ENCODE results near the gene PUS10. TPM values are rescaled to one million over a fixed set of nuclear protein-coding genes. Genes with fewer than 3 reads are reported as not detected.

The PUS10 gene
- total and polyA plus RNA-seq, 2 of the 13 experiments (the other 11 are each of a cell fraction or from before 2014, with no cell fraction given): 41.4 to 44.3 TPM

GRCh38 chr2:61017003-61017555, 976 bp downstream of the PUS10 start (continued):
- TF ChIP-seq NR2F2 (IDR thresholded peaks at IDR 0.05; ENCODE audit: borderline replicate concordance, low read depth): peak; percentile 63; the same call in 1 of the 2 replicates
- TF ChIP-seq ZNF382 (CRISPR knock-in tag; IDR thresholded peaks at IDR 0.05; ENCODE audit: borderline replicate concordance): no peak
- TF ChIP-seq POLR2AphosphoS5 (IDR thresholded peaks at IDR 0.05; ENCODE audit: low read depth, low read length): peak; percentile 78
- TF ChIP-seq, protein P1, sequence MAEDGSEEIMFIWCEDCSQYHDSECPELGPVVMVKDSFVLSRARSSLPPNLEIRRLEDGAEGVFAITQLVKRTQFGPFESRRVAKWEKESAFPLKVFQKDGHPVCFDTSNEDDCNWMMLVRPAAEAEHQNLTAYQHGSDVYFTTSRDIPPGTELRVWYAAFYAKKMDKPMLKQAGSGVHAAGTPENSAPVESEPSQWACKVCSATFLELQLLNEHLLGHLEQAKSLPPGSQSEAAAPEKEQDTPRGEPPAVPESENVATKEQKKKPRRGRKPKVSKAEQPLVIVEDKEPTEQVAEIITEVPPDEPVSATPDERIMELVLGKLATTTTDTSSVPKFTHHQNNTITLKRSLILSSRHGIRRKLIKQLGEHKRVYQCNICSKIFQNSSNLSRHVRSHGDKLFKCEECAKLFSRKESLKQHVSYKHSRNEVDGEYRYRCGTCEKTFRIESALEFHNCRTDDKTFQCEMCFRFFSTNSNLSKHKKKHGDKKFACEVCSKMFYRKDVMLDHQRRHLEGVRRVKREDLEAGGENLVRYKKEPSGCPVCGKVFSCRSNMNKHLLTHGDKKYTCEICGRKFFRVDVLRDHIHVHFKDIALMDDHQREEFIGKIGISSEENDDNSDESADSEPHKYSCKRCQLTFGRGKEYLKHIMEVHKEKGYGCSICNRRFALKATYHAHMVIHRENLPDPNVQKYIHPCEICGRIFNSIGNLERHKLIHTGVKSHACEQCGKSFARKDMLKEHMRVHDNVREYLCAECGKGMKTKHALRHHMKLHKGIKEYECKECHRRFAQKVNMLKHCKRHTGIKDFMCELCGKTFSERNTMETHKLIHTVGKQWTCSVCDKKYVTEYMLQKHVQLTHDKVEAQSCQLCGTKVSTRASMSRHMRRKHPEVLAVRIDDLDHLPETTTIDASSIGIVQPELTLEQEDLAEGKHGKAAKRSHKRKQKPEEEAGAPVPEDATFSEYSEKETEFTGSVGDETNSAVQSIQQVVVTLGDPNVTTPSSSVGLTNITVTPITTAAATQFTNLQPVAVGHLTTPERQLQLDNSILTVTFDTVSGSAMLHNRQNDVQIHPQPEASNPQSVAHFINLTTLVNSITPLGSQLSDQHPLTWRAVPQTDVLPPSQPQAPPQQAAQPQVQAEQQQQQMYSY (CRISPR knock-in tag; IDR thresholded peaks at IDR 0.05): no peak
- TF ChIP-seq, protein P2, sequence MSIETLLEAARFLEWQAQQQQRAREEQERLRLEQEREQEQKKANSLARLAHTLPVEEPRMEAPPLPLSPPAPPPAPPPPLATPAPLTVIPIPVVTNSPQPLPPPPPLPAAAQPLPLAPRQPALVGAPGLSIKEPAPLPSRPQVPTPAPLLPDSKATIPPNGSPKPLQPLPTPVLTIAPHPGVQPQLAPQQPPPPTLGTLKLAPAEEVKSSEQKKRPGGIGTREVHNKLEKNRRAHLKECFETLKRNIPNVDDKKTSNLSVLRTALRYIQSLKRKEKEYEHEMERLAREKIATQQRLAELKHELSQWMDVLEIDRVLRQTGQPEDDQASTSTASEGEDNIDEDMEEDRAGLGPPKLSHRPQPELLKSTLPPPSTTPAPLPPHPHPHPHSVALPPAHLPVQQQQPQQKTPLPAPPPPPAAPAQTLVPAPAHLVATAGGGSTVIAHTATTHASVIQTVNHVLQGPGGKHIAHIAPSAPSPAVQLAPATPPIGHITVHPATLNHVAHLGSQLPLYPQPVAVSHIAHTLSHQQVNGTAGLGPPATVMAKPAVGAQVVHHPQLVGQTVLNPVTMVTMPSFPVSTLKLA (IDR thresholded peaks at IDR 0.05): no peak
- 0 out of 2 replicates have a peak, but pooled peaks have one; percentile 46 for TF ChIP-seq TGIF2 (CRISPR knock-in tag; IDR thresholded peaks at IDR 0.05)
- TF ChIP-seq SP5 (CRISPR knock-in tag; IDR thresholded peaks at IDR 0.05; ENCODE audit: borderline replicate concordance, low read depth): no peak; the same call in 1 of the 2 replicates
- TF ChIP-seq TOE1 (CRISPR knock-in tag; IDR thresholded peaks at IDR 0.05): 0 out of 2 replicates have a peak, but pooled peaks have one; percentile 57
- peak; percentile 92 for TF ChIP-seq ZNF230 (CRISPR knock-in tag; IDR thresholded peaks at IDR 0.05)
- TF ChIP-seq ZFY (CRISPR knock-in tag; IDR thresholded peaks at IDR 0.05): no peak; the same call in 1 of the 2 replicates
- TF ChIP-seq, protein P3, sequence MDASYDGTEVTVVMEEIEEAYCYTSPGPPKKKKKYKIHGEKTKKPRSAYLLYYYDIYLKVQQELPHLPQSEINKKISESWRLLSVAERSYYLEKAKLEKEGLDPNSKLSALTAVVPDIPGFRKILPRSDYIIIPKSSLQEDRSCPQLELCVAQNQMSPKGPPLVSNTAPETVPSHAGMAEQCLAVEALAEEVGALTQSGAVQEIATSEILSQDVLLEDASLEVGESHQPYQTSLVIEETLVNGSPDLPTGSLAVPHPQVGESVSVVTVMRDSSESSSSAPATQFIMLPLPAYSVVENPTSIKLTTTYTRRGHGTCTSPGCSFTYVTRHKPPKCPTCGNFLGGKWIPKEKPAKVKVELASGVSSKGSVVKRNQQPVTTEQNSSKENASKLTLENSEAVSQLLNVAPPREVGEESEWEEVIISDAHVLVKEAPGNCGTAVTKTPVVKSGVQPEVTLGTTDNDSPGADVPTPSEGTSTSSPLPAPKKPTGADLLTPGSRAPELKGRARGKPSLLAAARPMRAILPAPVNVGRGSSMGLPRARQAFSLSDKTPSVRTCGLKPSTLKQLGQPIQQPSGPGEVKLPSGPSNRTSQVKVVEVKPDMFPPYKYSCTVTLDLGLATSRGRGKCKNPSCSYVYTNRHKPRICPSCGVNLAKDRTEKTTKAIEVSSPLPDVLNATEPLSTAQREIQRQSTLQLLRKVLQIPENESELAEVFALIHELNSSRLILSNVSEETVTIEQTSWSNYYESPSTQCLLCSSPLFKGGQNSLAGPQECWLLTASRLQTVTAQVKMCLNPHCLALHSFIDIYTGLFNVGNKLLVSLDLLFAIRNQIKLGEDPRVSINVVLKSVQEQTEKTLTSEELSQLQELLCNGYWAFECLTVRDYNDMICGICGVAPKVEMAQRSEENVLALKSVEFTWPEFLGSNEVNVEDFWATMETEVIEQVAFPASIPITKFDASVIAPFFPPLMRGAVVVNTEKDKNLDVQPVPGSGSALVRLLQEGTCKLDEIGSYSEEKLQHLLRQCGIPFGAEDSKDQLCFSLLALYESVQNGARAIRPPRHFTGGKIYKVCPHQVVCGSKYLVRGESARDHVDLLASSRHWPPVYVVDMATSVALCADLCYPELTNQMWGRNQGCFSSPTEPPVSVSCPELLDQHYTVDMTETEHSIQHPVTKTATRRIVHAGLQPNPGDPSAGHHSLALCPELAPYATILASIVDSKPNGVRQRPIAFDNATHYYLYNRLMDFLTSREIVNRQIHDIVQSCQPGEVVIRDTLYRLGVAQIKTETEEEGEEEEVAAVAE (CRISPR knock-in tag; IDR thresholded peaks at IDR 0.05; ENCODE audit: borderline replicate concordance): no peak; the same call in 1 of the 2 replicates
- no peak for TF ChIP-seq RAD21 (CRISPR knock-in tag; IDR thresholded peaks at IDR 0.05)
- no peak for TF ChIP-seq CBX2 (IDR thresholded peaks at IDR 0.05; ENCODE audit: low read depth, low read length)
- no peak for TF ChIP-seq CBX2 (CRISPR knock-in tag; IDR thresholded peaks at IDR 0.05; ENCODE audit: low read depth)
- peak; percentile 17; the same call in 1 of the 2 replicates for TF ChIP-seq ZNF101 (CRISPR knock-in tag; IDR thresholded peaks at IDR 0.05; ENCODE audit: borderline replicate concordance, low read depth)
- TF ChIP-seq ZNF280B (CRISPR knock-in tag; IDR thresholded peaks at IDR 0.05; ENCODE audit: borderline replicate concordance): no peak

All from HepG2 (cell line).